HCT116 (cell line): ENCODE measurements around the gene PSENEN.
"Not testable (repeated sequence)": the region's sequence is repeated elsewhere in the genome, so short reads cannot be mapped to it uniquely, and the experiment has no call there.

Experiments used
- CEBPB ChIP-seq: IDR thresholded peaks from 2 replicates; pipeline ENCODE4 v1.6.1; 2012; ENCODE audit warnings: low read depth
- EZH2 ChIP-seq: fragments of 200-600 bp; sonication (generic); IDR thresholded peaks from 2 replicates; pipeline ENCODE4 v1.6.1; 2017; ENCODE audit warnings: antibody characterized with exemption, mixed run types
- JUND ChIP-seq: IDR thresholded peaks from 2 replicates; pipeline ENCODE4 v1.6.1; 2012
- POLR2A ChIP-seq: IDR thresholded peaks from 2 replicates; pipeline ENCODE4 v1.7.0; 2011; ENCODE audit warnings: borderline replicate concordance; ENCODE audit not compliant: insufficient read depth, insufficient read length; ENCODE audit errors: extremely low read depth
- POLR2AphosphoS5 ChIP-seq: IDR thresholded peaks from 2 replicates; pipeline ENCODE4 v1.6.1; 2011; ENCODE audit warnings: mild to moderate bottlenecking, low read depth, low read length, moderate library complexity
- RAD21 ChIP-seq: IDR thresholded peaks from 2 replicates; pipeline ENCODE4 v1.6.1; 2012; ENCODE audit warnings: low read depth, mild to moderate bottlenecking
- SIN3A ChIP-seq: IDR thresholded peaks from 2 replicates; pipeline ENCODE4 v1.6.1; 2012; ENCODE audit warnings: low read depth
- TF ChIP-seq, protein P1 (sequence below), 3 experiments: fragments of 200-600 bp in 1 of 3; sonication (generic) in 1 of 3; IDR thresholded peaks in 2 of 3; conservative IDR thresholded peaks in 1 of 3; 2 replicates each; pipeline ENCODE4 v1.5.1; 2012 to 2017; ENCODE audit warnings: low read depth in 2 of 3, low read length in 2 of 3, antibody characterized with exemption in 1 of 3, borderline replicate concordance in 1 of 3, control low read depth in 1 of 3, mild to moderate bottlenecking in 1 of 3, mixed read lengths in 1 of 3, mixed run types in 1 of 3, moderate library complexity in 1 of 3; ENCODE audit not compliant: insufficient read depth in 1 of 3
- TF ChIP-seq, protein P2 (sequence below): IDR thresholded peaks from 2 replicates; pipeline ENCODE4 v1.6.1; 2012; ENCODE audit warnings: low read depth

DNA sequence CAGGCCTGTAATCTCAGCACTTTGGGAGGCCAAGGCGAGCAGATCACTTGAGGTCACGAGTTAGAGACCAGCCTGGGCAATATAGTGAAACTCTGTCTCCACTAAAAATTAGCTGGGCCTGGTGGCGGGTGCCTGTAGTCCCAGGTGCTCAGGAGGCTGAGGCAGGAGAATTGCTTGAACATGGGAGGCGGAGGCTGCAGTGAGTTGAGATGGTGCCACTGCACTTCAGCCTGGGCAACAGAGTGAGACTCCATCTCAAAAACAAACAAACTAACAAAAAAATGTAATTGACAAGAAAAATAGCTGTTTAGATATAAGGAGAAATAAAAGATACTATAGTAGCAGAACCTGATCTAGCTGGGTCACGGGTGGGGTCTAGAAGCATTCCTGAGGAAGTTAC lies 26.9 kb downstream of the PSENEN start:
- TF ChIP-seq, protein P1, sequence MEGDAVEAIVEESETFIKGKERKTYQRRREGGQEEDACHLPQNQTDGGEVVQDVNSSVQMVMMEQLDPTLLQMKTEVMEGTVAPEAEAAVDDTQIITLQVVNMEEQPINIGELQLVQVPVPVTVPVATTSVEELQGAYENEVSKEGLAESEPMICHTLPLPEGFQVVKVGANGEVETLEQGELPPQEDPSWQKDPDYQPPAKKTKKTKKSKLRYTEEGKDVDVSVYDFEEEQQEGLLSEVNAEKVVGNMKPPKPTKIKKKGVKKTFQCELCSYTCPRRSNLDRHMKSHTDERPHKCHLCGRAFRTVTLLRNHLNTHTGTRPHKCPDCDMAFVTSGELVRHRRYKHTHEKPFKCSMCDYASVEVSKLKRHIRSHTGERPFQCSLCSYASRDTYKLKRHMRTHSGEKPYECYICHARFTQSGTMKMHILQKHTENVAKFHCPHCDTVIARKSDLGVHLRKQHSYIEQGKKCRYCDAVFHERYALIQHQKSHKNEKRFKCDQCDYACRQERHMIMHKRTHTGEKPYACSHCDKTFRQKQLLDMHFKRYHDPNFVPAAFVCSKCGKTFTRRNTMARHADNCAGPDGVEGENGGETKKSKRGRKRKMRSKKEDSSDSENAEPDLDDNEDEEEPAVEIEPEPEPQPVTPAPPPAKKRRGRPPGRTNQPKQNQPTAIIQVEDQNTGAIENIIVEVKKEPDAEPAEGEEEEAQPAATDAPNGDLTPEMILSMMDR (IDR thresholded peaks at IDR 0.05 in 2 of 3, conservative IDR thresholded peaks at IDR 0.05 in 1 of 3; ENCODE audit: borderline replicate concordance in 1 of 3, insufficient read depth in 1 of 3, low read depth in 2 of 3, low read length in 2 of 3), result not testable (repeated sequence)
- TF ChIP-seq POLR2A, POLR2AphosphoS5, JUND, EZH2, SIN3A, CEBPB, RAD21: not testable (repeated sequence)
- TF ChIP-seq, protein P2, sequence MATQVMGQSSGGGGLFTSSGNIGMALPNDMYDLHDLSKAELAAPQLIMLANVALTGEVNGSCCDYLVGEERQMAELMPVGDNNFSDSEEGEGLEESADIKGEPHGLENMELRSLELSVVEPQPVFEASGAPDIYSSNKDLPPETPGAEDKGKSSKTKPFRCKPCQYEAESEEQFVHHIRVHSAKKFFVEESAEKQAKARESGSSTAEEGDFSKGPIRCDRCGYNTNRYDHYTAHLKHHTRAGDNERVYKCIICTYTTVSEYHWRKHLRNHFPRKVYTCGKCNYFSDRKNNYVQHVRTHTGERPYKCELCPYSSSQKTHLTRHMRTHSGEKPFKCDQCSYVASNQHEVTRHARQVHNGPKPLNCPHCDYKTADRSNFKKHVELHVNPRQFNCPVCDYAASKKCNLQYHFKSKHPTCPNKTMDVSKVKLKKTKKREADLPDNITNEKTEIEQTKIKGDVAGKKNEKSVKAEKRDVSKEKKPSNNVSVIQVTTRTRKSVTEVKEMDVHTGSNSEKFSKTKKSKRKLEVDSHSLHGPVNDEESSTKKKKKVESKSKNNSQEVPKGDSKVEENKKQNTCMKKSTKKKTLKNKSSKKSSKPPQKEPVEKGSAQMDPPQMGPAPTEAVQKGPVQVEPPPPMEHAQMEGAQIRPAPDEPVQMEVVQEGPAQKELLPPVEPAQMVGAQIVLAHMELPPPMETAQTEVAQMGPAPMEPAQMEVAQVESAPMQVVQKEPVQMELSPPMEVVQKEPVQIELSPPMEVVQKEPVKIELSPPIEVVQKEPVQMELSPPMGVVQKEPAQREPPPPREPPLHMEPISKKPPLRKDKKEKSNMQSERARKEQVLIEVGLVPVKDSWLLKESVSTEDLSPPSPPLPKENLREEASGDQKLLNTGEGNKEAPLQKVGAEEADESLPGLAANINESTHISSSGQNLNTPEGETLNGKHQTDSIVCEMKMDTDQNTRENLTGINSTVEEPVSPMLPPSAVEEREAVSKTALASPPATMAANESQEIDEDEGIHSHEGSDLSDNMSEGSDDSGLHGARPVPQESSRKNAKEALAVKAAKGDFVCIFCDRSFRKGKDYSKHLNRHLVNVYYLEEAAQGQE, result not testable (repeated sequence)
